PC-3 (cell line): ENCODE data around the gene PLOD2. TPM values are rescaled to one million over a fixed set of nuclear protein-coding genes. Genes with fewer than 3 reads are reported as not detected.

Experiments
- ATAC-seq: fragments of 200-7000 bp; cut with Tn5 transposase; 2 replicates; pipeline ENCODE4 v1.9.1; 2020; ENCODE audit warnings: mild to moderate bottlenecking, moderate library complexity
- BruUV-seq: library from RNA; stranded (reverse); fragments of 400-500 nt; replicated peaks from 2 replicates; lab custom pipeline; 2021; lab: Mats Ljungman, UMichigan
- CTCF ChIA-PET: fragments of 300-600 bp; sonication (Branson Sonifier 250); formaldehyde crosslinking; loops from one replicate; lab custom pipeline; 2022; ENCODE audit warnings: antibody characterized with exemption; lab: Charles Lee
- POLR2A ChIA-PET: fragments of 300-600 bp; sonication (Branson Sonifier 250); formaldehyde crosslinking; loops from one replicate; lab custom pipeline; 2022; ENCODE audit warnings: antibody characterized with exemption; ENCODE audit not compliant: unreplicated experiment; lab: Charles Lee
- DNase-seq: peaks from one replicate; pipeline ENCODE4 v3.0.0-alpha.2; 2015
- H2AFZ ChIP-seq: fragments of 300-600 bp; sonication (generic); 2 replicates; pipeline ENCODE4 v1.6.0; 2016; ENCODE audit warnings: antibody characterized with exemption, low read length
- H3F3A ChIP-seq: fragments of 300-600 bp; sonication (generic); one replicate; pipeline ENCODE4 v1.6.0; 2017; ENCODE audit warnings: antibody characterized with exemption, low read length, control low read depth, mild to moderate bottlenecking; ENCODE audit not compliant: unreplicated experiment
- H3K27ac ChIP-seq: fragments of 300-600 bp; sonication (generic); 2 replicates; pipeline ENCODE4 v1.5.1; 2016; ENCODE audit warnings: mild to moderate bottlenecking, low read length
- H3K27me3 ChIP-seq: fragments of 300-600 bp; sonication (generic); 2 replicates; pipeline ENCODE4 v1.6.1; 2016; ENCODE audit warnings: low read length, mixed read lengths
- H3K36me3 ChIP-seq: fragments of 300-600 bp; sonication (generic); 2 replicates; pipeline ENCODE4 v1.6.1; 2016; ENCODE audit warnings: low read depth, mixed run types, low read length, mixed read lengths
- H3K4me1 ChIP-seq: fragments of 300-600 bp; sonication (generic); 2 replicates; pipeline ENCODE4 v1.5.1; 2016; ENCODE audit warnings: low read length; ENCODE audit not compliant: insufficient read depth
- H3K4me2 ChIP-seq: fragments of 300-600 bp; sonication (generic); 2 replicates; pipeline ENCODE4 v1.6.0; 2016; ENCODE audit warnings: low read length
- H3K4me3 ChIP-seq: fragments of 300-600 bp; sonication (generic); 2 replicates; pipeline ENCODE4 v1.5.1; 2016; ENCODE audit warnings: mild to moderate bottlenecking, low read length, mixed read lengths
- H3K79me2 ChIP-seq: fragments of 300-600 bp; sonication (generic); 2 replicates; pipeline ENCODE4 v1.6.1; 2017; ENCODE audit warnings: low read length, mixed read lengths
- H3K9ac ChIP-seq: fragments of 300-600 bp; sonication (generic); 2 replicates; pipeline ENCODE4 v1.6.0; 2016; ENCODE audit warnings: mild to moderate bottlenecking, low read length
- H3K9me2 ChIP-seq: fragments of 300-600 bp; sonication (generic); replicated peaks from 2 replicates; pipeline ENCODE4 v1.6.1; 2016; ENCODE audit warnings: mixed run types, low read length, mixed read lengths
- H3K9me3 ChIP-seq: fragments of 300-600 bp; sonication (generic); 2 replicates; pipeline ENCODE4 v1.6.1; 2016; ENCODE audit warnings: low read length, mixed read lengths
- H4K20me1 ChIP-seq: fragments of 300-600 bp; sonication (generic); 2 replicates; pipeline ENCODE4 v1.6.1; 2016; ENCODE audit warnings: low read length, mixed read lengths
- EZH2 ChIP-seq: fragments of 300-600 bp; sonication (generic); IDR thresholded peaks from one replicate; pipeline ENCODE4 v1.6.1; 2017; ENCODE audit warnings: antibody characterized with exemption, mild to moderate bottlenecking, low read length; ENCODE audit not compliant: unreplicated experiment
- EZH2phosphoT487 ChIP-seq: fragments of 300-600 bp; sonication (generic); IDR thresholded peaks from 2 replicates; pipeline ENCODE4 v1.6.1; 2018; ENCODE audit warnings: mild to moderate bottlenecking, antibody characterized with exemption, low read length, borderline replicate concordance
- intact Hi-C: fragments of 100-400 bp; cut with micrococcal nuclease; formaldehyde crosslinking; loops from 2 replicates; pipeline ENCODE4 v1.9.0; 2023
- total RNA-seq: library from RNA; depleted of rRNA; stranded (reverse); fragments of >200 nt; gene quantifications from 2 replicates; pipeline ENCODE4 v1.2.3, GENCODE V29; 2014
- TF ChIP-seq, protein P1 (sequence below): fragments of 300-600 bp; sonication (generic); conservative IDR thresholded peaks from 2 replicates; pipeline ENCODE4 v1.5.1; 2017; ENCODE audit warnings: antibody characterized with exemption, low read depth, mild to moderate bottlenecking, low read length

The PLOD2 gene
- total RNA-seq, 1 experiment from 2014 or later, result 76.1 TPM

- H3K4me1 ChIP-seq, result no peaks in the 10 kb centered on the region
- H3F3A ChIP-seq, result no peaks in the 10 kb centered on the region
- BruUV-seq, result no TSS peak
- no peak for TF ChIP-seq EZH2
- TF ChIP-seq, protein P1, sequence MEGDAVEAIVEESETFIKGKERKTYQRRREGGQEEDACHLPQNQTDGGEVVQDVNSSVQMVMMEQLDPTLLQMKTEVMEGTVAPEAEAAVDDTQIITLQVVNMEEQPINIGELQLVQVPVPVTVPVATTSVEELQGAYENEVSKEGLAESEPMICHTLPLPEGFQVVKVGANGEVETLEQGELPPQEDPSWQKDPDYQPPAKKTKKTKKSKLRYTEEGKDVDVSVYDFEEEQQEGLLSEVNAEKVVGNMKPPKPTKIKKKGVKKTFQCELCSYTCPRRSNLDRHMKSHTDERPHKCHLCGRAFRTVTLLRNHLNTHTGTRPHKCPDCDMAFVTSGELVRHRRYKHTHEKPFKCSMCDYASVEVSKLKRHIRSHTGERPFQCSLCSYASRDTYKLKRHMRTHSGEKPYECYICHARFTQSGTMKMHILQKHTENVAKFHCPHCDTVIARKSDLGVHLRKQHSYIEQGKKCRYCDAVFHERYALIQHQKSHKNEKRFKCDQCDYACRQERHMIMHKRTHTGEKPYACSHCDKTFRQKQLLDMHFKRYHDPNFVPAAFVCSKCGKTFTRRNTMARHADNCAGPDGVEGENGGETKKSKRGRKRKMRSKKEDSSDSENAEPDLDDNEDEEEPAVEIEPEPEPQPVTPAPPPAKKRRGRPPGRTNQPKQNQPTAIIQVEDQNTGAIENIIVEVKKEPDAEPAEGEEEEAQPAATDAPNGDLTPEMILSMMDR, result no peak
- TF ChIP-seq EZH2phosphoT487, result no peak
- H3K9me3 ChIP-seq, result no peaks in the 10 kb centered on the region
- H3K36me3 ChIP-seq, result no peaks in the 10 kb centered on the region
- H4K20me1 ChIP-seq, result no peaks in the 10 kb centered on the region
- DNase-seq (no peak), ATAC-seq (no peak)
- POLR2A ChIA-PET, result no interaction called here
- intact Hi-C loops, result no loop called here
- no peak overlapping the region for H3K4me3 ChIP-seq
- no peak overlapping the region for H2AFZ ChIP-seq
- no peaks in the 10 kb centered on the region for H3K79me2 ChIP-seq
- H3K9ac ChIP-seq, result no peak overlapping the region
- no peaks in the 10 kb centered on the region for H3K27me3 ChIP-seq
- H3K9me2 ChIP-seq, result no peaks in the 10 kb centered on the region
- CTCF ChIA-PET, result no interaction called here
- H3K4me2 ChIP-seq, result no peak overlapping the region
- no peak overlapping the region for H3K27ac ChIP-seq
Measured at GRCh38 chr3:146050691-146051090, 110.3 kb downstream of the PLOD2 start.

- no peak for ATAC-seq
Measured at GRCh38 chr3:146047485-146047884, 113.5 kb downstream of the PLOD2 start.

GRCh38 chr3:146044046-146044445, 116.9 kb downstream of the PLOD2 start:
- CTCF ChIA-PET, result no interaction called here
- Histone ChIP-seq H2AFZ (no peak overlapping the region), H3K27ac (no peak overlapping the region), H3K4me3 (no peak overlapping the region), H3K9me2 (no peaks in the 10 kb centered on the region), H3K4me2 (no peak overlapping the region), H3F3A (no peaks in the 10 kb centered on the region), H3K9ac (no peak overlapping the region), H3K27me3 (no peaks in the 10 kb centered on the region), H4K20me1 (no peaks in the 10 kb centered on the region), H3K79me2 (no peaks in the 10 kb centered on the region), H3K9me3 (no peaks in the 10 kb centered on the region), H3K36me3 (no peaks in the 10 kb centered on the region), H3K4me1 (no peaks in the 10 kb centered on the region)
- DNase-seq (no peak), ATAC-seq (no peak)
- no TSS peak for BruUV-seq
- intact Hi-C loops, result no loop called here
- POLR2A ChIA-PET, result no interaction called here
- TF ChIP-seq, protein P1, result no peak
- no peak for TF ChIP-seq EZH2
- no peak for TF ChIP-seq EZH2phosphoT487

More at GRCh38 chr3:146047485-146047884, 113.5 kb downstream of the PLOD2 start:
- no peak overlapping the region for H2AFZ ChIP-seq
- H3K9me2 ChIP-seq, result no peaks in the 10 kb centered on the region
- POLR2A ChIA-PET, result no interaction called here
- H3K4me1 ChIP-seq, result no peaks in the 10 kb centered on the region
- intact Hi-C loops, result no loop called here
- no peaks in the 10 kb centered on the region for H3K27me3 ChIP-seq
- no peak overlapping the region for H3K4me2 ChIP-seq
- no peak overlapping the region for H3K4me3 ChIP-seq
- DNase-seq, result no peak
- H3F3A ChIP-seq, result no peaks in the 10 kb centered on the region
- CTCF ChIA-PET, result no interaction called here
- no peaks in the 10 kb centered on the region for H3K36me3 ChIP-seq
- no peaks in the 10 kb centered on the region for H3K9me3 ChIP-seq
- no peak overlapping the region for H3K9ac ChIP-seq
- no peak overlapping the region for H3K27ac ChIP-seq
- no peaks in the 10 kb centered on the region for H4K20me1 ChIP-seq
- no TSS peak for BruUV-seq
- H3K79me2 ChIP-seq, result no peaks in the 10 kb centered on the region
- no peak for TF ChIP-seq EZH2phosphoT487
- TF ChIP-seq EZH2, result no peak
- TF ChIP-seq, protein P1, result no peak
